Occipital lobe (tissue), 2 donors: ENCODE results near the gene ACYP2. TPM values are rescaled to one million over a fixed set of nuclear protein-coding genes. Genes with fewer than 3 reads are reported as not detected.
"Not testable (repeated sequence)": the region's sequence is repeated elsewhere in the genome, so short reads cannot be mapped to it uniquely, and the experiment has no call there.

Source experiments
- DNase-seq: peaks from one replicate; lab custom pipeline; 2025; lab: John Stamatoyannopoulos, UW
- total RNA-seq: library from RNA; depleted of rRNA; stranded (reverse); fragments of >200 nt; gene quantifications from one replicate; pipeline ENCODE4 v1.2.3, GENCODE V29; 2014

Gene ACYP2
- total RNA-seq, 1 donor from 2014 or later: 13.6 TPM

DNA sequence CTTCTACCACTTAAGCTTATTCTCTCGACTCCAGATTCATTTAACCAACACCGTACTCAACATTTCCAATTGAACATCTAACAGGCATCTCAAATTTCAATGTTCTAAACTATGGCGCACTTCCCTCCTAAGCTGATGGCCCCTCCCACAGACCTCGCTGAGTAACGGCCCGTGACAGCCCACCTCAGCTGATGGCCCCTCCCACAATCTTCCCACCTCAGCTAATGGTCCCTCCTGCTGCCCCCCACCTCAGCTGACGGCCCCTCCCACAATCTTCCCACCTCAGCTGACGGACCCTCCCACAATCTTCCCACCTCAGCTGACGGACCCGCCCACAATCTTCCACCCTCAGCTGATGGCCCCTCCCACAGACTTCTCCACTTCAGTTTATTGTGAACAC lies 197.7 kb downstream of the ACYP2 start:
- no peak for DNase-seq

GRCh38 chr2:54317973-54318372 lies 202.6 kb downstream of the ACYP2 start:
- no peak for DNase-seq

DNA sequence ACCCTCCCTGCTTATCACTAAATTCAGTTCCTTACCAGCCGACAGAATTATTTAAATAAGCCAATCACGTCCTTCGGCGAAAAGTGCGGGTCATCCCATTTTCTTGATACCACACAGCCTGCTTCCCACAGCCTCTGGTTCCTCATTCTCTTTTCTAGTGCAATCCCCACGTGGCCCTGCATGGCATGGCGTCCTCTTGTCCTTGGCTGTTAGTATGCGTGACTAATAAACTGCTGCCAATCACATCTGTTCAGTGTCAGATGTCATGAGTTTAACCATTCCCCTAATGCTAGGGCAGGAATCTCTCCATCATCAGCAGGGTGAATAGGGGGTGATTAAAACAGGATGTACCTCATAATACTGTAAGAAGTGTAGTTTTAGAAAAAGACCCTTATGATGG lies 203.4 kb downstream of the ACYP2 start:
- no peak for DNase-seq

- DNase-seq: no peak
Measured at GRCh38 chr2:54321047-54321446, 205.6 kb downstream of the ACYP2 start.

- not testable (repeated sequence) for DNase-seq
Measured at GRCh38 chr2:54324517-54324916, 209.1 kb downstream of the ACYP2 start.

DNA sequence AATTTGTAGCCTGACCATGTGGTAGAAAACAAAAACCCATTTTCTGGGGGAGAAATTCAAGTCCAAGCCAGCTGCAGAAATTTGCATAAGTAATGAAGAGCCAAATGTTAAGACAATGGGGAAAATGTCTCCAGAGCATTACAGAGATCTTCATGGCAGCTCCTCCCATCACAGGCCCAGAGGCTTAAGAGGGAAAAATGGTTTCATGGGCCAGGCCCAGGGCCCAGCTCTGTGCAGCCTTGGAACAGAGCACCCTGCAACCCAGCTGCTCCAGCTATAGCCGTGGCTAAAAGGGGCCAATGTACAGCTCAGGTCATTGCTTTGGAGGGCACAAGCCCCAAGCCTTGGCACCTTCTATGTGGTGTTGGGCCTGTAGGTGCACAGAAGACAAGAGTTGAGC lies 209.7 kb downstream of the ACYP2 start:
- no peak for DNase-seq

GRCh38 chr2:54329482-54330161 lies 214.2 kb downstream of the ACYP2 start:
- DNase-seq: no peak

GRCh38 chr2:54330162-54330925 lies 214.9 kb downstream of the ACYP2 start:
- DNase-seq: peak; percentile 93

GRCh38 chr2:54330926-54331835 lies 215.8 kb downstream of the ACYP2 start:
- no peak for DNase-seq

GRCh38 chr2:54332386-54332785 lies 217.0 kb downstream of the ACYP2 start:
- DNase-seq: no peak

- no peak for DNase-seq
Measured at GRCh38 chr2:54336136-54336976, 220.9 kb downstream of the ACYP2 start.

GRCh38 chr2:54336977-54337255 lies 221.5 kb downstream of the ACYP2 start:
- no peak for DNase-seq

DNA sequence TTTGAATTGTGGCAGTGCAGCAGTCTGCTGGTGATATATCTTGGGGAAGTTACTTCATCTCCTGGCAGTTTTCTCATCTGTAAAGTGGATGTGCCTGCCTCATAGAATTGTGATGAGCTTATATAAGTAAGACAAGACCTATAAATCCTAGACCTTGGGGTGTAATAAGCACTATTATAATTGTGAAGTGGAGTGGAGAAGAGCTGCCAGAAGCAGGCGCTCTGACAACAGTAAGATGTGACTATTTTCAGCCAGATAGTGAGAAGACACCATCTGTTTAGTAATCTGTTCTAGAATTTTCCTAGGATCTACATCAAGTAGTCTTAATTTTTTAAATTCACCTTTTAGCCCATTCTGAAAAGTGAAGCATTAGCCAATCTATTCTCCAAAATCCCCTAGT lies 226.2 kb downstream of the ACYP2 start:
- no peak for DNase-seq

DNA sequence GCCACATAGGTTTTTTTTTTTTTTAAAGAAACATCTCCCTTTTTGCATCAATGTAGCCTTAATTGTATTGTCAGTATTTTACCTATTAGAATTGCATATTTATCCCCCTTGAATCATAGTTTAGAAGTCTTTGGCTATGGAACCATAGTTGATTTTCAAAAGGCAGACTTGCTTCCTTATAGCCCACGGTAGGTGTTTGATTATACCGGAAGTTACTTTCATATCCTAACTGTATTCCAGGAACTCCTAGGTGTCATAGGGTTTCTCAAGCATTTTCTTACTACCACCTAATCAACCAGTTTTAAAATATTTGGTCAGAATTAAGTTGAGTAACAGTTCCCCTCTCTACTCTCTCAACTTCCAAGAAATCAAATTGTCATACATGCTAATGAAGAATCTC lies 227.2 kb downstream of the ACYP2 start:
- no peak for DNase-seq

GRCh38 chr2:54347622-54348021 lies 232.2 kb downstream of the ACYP2 start:
- DNase-seq: no peak

DNA sequence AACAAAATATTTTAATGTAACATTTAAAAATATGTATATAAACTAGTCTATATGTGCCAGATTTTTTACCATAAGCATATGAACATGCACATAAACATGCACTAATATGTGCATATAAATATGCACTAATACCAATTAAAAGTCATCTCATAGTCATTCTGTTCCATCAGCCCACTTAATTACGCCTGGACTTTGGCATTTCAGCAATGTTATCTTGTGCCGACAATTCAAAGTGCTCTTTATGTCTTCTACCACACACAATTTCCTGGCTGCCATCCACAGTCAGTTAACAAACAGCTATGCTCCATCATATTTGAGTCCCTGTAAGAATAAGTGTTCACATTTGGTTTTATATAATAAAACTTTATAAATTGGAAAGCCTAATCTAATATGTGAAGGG lies 233.2 kb downstream of the ACYP2 start:
- DNase-seq: no peak

DNA sequence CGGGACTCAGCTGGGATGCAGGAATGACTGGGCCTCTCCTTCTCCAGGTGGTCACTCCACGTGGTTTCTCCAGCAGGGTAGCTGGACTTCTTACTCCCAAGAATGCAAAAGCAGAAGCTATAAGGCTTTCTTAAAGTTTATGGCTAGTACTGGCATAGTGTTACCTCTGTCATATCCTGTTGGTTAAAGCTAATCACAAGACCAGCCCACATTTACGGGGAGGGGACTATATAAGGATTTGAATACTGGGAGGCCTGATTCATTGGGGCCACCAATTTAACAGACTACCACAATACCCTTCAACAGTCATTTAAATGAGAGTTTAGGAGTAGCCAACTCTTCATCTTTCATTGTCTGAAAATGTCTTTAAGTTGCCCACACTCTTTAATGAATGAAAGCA lies 235.0 kb downstream of the ACYP2 start:
- DNase-seq: no peak

DNA sequence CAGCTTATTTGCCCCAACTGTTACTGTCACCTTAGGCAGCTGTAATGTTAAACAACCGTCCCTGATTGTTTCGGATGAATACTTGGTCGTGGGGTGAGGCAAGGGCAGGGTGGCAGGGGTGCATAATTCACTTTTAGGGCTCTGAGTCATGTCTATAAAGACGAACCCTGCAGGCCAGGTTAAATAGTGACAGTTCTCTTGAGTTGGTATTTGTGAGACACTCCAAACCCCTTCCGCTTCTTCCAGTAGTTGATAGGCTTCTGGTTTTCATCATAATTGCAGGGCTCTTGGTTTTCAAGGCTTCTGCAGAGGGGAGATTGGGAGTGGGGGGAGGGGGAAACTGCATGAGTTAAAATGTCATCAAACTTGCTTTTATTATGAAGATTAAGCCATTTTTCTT lies 237.8 kb downstream of the ACYP2 start:
- DNase-seq: no peak
